K562 (cell line): ENCODE results near the gene ITGA6.

Source experiments
- ETV1 ChIP-seq: fragments of 450-650 bp; conservative IDR thresholded peaks from 2 replicates; pipeline ENCODE4 v1.6.1; 2016; ENCODE audit warnings: missing genetic modification characterization, control low read depth, low read depth, missing compliant biosample characterization
- EWSR1 ChIP-seq: fragments of 450-650 bp; IDR thresholded peaks from 2 replicates; pipeline ENCODE4 v1.6.1; 2018; ENCODE audit warnings: borderline replicate concordance, mild to moderate bottlenecking, low read depth, moderate library complexity; ENCODE audit not compliant: partially characterized antibody
- EZH2 ChIP-seq: IDR thresholded peaks from 2 replicates; pipeline ENCODE4 v1.6.1; 2012; ENCODE audit warnings: low read depth, mild to moderate bottlenecking, inconsistent platforms, low read length, borderline replicate concordance
- FOS ChIP-seq: IDR thresholded peaks from 3 replicates; pipeline ENCODE4 v1.6.1; 2011; ENCODE audit not compliant: insufficient read length; ENCODE audit errors: extremely low read depth
- NCOA4 ChIP-seq: fragments of 450-650 bp; IDR thresholded peaks from 2 replicates; pipeline ENCODE4 v1.6.1; 2018; ENCODE audit warnings: mild to moderate bottlenecking; ENCODE audit not compliant: partially characterized antibody
- POLR2G ChIP-seq: fragments of 200-400 bp; formaldehyde crosslinking; IDR thresholded peaks from 2 replicates; pipeline ENCODE4 v1.6.1; 2017; ENCODE audit warnings: low read depth, mild to moderate bottlenecking, antibody characterized with exemption, low read length, moderate library complexity
- ZNF239 ChIP-seq: fragments of 250-450 bp; sonication (Bioruptor Pico); IDR thresholded peaks from 2 replicates; pipeline ENCODE4 v1.4.0; 2020; ENCODE audit warnings: mild to moderate bottlenecking
- ZNF41 ChIP-seq: fragments of 250-450 bp; sonication (Bioruptor Pico); conservative IDR thresholded peaks from 2 replicates; pipeline ENCODE4 v1.4.0; 2020; ENCODE audit warnings: mild to moderate bottlenecking
- TF ChIP-seq, protein P1 (sequence below), 3 experiments: IDR thresholded peaks in 2 of 3; conservative IDR thresholded peaks in 1 of 3; 2 replicates each; pipeline ENCODE4 v1.5.1; 2011 to 2012; ENCODE audit warnings: low read length in 3 of 3, mild to moderate bottlenecking in 3 of 3, control low read depth in 2 of 3, improper control_type of control experiment in 1 of 3, inconsistent platforms in 1 of 3, low read depth in 1 of 3, mixed read lengths in 1 of 3, moderate library complexity in 1 of 3; ENCODE audit not compliant: insufficient read depth in 2 of 3
- TF ChIP-seq, protein P2 (sequence below), 2 experiments: fragments of 450-650 bp in 1 of 2; IDR thresholded peaks; 2 replicates each; pipeline ENCODE4 v1.6.1; 2011 to 2017; ENCODE audit warnings: low read depth in 2 of 2, antibody characterized with exemption in 1 of 2, borderline replicate concordance in 1 of 2, low read length in 1 of 2, mild to moderate bottlenecking in 1 of 2, mixed read lengths in 1 of 2; ENCODE audit not compliant: control insufficient read depth in 1 of 2

DNA sequence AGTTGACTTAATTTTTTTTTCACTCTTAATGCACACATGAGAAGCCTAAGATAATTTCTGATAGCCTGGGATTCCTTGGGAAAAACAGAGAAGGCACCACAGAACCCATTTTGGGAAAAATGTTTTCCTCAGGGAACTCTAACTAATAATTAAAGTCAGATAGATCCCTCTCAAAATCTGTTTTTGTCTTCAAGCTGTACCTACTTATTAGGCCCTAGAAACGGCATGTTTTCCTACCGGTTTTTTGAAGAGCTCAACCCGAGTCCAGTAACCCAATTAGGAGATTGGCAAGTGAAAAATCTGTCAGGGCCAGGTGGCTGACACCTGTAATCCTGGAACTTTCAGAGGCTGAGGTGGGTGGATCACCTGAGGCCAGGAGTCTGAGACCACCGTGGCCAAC is 112.4 kb downstream of the ITGA6 start:
- TF ChIP-seq EZH2 (no peak), ETV1 (tag) (no peak), ZNF41 (CRISPR knock-in tag) (no peak), POLR2G (no peak), ZNF239 (CRISPR knock-in tag) (no peak), EWSR1 (no peak), NCOA4 (no peak), FOS (no peak)
- TF ChIP-seq, protein P1, sequence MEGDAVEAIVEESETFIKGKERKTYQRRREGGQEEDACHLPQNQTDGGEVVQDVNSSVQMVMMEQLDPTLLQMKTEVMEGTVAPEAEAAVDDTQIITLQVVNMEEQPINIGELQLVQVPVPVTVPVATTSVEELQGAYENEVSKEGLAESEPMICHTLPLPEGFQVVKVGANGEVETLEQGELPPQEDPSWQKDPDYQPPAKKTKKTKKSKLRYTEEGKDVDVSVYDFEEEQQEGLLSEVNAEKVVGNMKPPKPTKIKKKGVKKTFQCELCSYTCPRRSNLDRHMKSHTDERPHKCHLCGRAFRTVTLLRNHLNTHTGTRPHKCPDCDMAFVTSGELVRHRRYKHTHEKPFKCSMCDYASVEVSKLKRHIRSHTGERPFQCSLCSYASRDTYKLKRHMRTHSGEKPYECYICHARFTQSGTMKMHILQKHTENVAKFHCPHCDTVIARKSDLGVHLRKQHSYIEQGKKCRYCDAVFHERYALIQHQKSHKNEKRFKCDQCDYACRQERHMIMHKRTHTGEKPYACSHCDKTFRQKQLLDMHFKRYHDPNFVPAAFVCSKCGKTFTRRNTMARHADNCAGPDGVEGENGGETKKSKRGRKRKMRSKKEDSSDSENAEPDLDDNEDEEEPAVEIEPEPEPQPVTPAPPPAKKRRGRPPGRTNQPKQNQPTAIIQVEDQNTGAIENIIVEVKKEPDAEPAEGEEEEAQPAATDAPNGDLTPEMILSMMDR (IDR thresholded peaks at IDR 0.05 in 2 of 3, conservative IDR thresholded peaks at IDR 0.05 in 1 of 3; ENCODE audit: insufficient read depth in 2 of 3, low read depth in 1 of 3, low read length in 3 of 3): no peak
- TF ChIP-seq, protein P2, sequence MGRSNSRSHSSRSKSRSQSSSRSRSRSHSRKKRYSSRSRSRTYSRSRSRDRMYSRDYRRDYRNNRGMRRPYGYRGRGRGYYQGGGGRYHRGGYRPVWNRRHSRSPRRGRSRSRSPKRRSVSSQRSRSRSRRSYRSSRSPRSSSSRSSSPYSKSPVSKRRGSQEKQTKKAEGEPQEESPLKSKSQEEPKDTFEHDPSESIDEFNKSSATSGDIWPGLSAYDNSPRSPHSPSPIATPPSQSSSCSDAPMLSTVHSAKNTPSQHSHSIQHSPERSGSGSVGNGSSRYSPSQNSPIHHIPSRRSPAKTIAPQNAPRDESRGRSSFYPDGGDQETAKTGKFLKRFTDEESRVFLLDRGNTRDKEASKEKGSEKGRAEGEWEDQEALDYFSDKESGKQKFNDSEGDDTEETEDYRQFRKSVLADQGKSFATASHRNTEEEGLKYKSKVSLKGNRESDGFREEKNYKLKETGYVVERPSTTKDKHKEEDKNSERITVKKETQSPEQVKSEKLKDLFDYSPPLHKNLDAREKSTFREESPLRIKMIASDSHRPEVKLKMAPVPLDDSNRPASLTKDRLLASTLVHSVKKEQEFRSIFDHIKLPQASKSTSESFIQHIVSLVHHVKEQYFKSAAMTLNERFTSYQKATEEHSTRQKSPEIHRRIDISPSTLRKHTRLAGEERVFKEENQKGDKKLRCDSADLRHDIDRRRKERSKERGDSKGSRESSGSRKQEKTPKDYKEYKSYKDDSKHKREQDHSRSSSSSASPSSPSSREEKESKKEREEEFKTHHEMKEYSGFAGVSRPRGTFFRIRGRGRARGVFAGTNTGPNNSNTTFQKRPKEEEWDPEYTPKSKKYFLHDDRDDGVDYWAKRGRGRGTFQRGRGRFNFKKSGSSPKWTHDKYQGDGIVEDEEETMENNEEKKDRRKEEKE (IDR thresholded peaks at IDR 0.05; ENCODE audit: borderline replicate concordance in 1 of 2, control insufficient read depth in 1 of 2, low read depth in 2 of 2, low read length in 1 of 2): no peak
